T-helper 17 cell (primary cell): Measurements from ENCODE around the gene TLL2. TPM values are rescaled to one million over a fixed set of nuclear protein-coding genes. Genes with fewer than 3 reads are reported as not detected.

Source experiments
- ATAC-seq: fragments of 150-1000 bp; cut with Tn5 transposase; 2 replicates; pipeline ENCODE4 v1.10.0; 2021; ENCODE audit warnings: mild to moderate bottlenecking, moderate library complexity
- DNase-seq, 3 donors: peaks; one replicate each; pipeline versions ENCODE4 v3.0.0 to v3.0.0-alpha.2; 2020 to 2021
- H3K9me3 ChIP-seq: one replicate; pipeline ENCODE4 v1.7.0; 2013; ENCODE audit warnings: low read length, mild to moderate bottlenecking; ENCODE audit not compliant: control insufficient read depth, poor library complexity, severe bottlenecking
- H3K27ac Mint-ChIP-seq: one replicate; pipeline ENCODE4 v1.8.0; 2022; ENCODE audit warnings: mild to moderate bottlenecking, moderate library complexity, mixed read lengths
- H3K27me3 Mint-ChIP-seq: one replicate; pipeline ENCODE4 v1.8.0; 2022; ENCODE audit warnings: mixed read lengths
- H3K36me3 Mint-ChIP-seq: one replicate; pipeline ENCODE4 v1.8.0; 2022; ENCODE audit warnings: low read depth, mixed read lengths
- H3K4me1 Mint-ChIP-seq: one replicate; pipeline ENCODE4 v1.8.0; 2022; ENCODE audit warnings: mild to moderate bottlenecking, mixed read lengths
- H3K4me3 Mint-ChIP-seq: one replicate; pipeline ENCODE4 v1.8.0; 2022; ENCODE audit warnings: mild to moderate bottlenecking, moderate library complexity, mixed read lengths
- total RNA-seq, 4 donors: library from RNA in 2 of 4; stranded (reverse) in 2 of 4; gene quantifications; one replicate each; pipeline ENCODE4 v1.2.3 and lab custom pipeline; 2022 to 2026

The TLL2 gene
- total RNA-seq, 2 donors from 2014 or later, result not detected

GRCh38 chr10:96401036-96401435 lies 112.7 kb downstream of the TLL2 start:
- peaks cover 78% of the 10 kb centered on the region for H3K27me3 Mint-ChIP-seq
- no peak for DNase-seq
- H3K27ac Mint-ChIP-seq, result no peak overlapping the region

GRCh38 chr10:96400465-96400864 lies 113.3 kb downstream of the TLL2 start:
- Mint-ChIP-seq H3K27me3 (peaks cover 72% of the 10 kb centered on the region), H3K27ac (no peak overlapping the region), H3K4me3 (no peak overlapping the region), H3K4me1 (peaks cover 2% of the 10 kb centered on the region), H3K36me3 (no peaks in the 10 kb centered on the region)
- no peak for ATAC-seq
- no peak for DNase-seq
- no peaks in the 10 kb centered on the region for H3K9me3 ChIP-seq

More at GRCh38 chr10:96401036-96401435, 112.7 kb downstream of the TLL2 start:
- Mint-ChIP-seq H3K4me3 (no peak overlapping the region), H3K4me1 (peaks cover 2% of the 10 kb centered on the region), H3K36me3 (no peaks in the 10 kb centered on the region)
- ATAC-seq, result no peak
- H3K9me3 ChIP-seq, result no peaks in the 10 kb centered on the region

DNA sequence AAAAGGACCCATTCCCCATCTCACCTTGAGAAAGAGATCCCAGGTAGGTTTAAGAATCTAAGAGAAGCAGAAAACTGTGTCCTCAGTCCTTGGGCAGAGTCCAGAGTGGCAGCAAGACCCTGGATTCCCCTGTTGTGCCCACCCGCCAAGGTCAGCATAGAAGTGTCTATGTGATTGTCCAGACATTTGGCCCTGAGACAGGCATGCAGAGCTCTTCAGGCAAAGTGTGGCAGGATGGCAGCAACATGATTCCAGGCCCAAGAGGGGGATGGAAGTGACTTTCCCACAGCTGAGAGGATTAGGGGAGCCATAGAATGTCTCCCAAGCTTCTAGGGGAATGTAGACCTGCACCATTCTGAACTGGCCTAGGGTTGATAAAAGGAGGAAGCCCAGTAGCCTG lies 115.8 kb downstream of the TLL2 start:
- ATAC-seq (no peak), DNase-seq (no peak)
- no peaks in the 10 kb centered on the region for H3K9me3 ChIP-seq
- no peak overlapping the region for H3K4me3 Mint-ChIP-seq
- no peak overlapping the region for H3K27ac Mint-ChIP-seq
- peaks cover 2% of the 10 kb centered on the region for H3K4me1 Mint-ChIP-seq
- H3K27me3 Mint-ChIP-seq, result peaks cover 65% of the 10 kb centered on the region
- H3K36me3 Mint-ChIP-seq, result no peaks in the 10 kb centered on the region

GRCh38 chr10:96395931-96396877 lies 117.5 kb downstream of the TLL2 start:
- ATAC-seq (peak; percentile 85), DNase-seq (peak in 1 of 3 donors; percentile 25)
- Mint-ChIP-seq H3K27ac (no peak overlapping the region), H3K36me3 (no peaks in the 10 kb centered on the region), H3K4me3 (no peak overlapping the region), H3K27me3 (peaks cover 53% of the 10 kb centered on the region), H3K4me1 (peaks cover 2% of the 10 kb centered on the region)
- no peaks in the 10 kb centered on the region for H3K9me3 ChIP-seq

DNA sequence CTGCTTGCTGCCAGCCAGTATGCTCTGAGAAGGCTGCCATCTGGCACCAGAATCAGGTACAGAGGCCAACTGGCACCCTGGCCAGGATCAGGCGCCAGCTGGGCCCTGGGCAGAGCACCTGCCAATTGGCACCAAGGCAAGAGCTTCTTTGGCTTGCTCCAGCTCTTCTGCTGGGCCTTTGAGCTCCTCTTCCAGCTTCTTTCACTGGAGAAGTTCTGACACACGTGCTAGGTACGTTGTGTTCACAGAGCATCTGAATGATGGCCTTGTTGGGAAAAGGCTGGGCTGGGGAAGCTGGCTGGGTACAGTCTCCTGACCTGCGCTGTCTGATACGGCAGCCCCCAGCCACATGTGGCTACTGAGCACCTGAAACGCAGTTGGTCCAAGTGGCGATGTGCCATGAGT lies 123.3 kb downstream of the TLL2 start:
- ATAC-seq (no peak), DNase-seq (no peak)
- peaks cover 54% of the 10 kb centered on the region for H3K27me3 Mint-ChIP-seq
- no peak overlapping the region for H3K27ac Mint-ChIP-seq
- H3K9me3 ChIP-seq, result no peaks in the 10 kb centered on the region
- no peaks in the 10 kb centered on the region for H3K36me3 Mint-ChIP-seq
- H3K4me3 Mint-ChIP-seq, result no peak overlapping the region
- H3K4me1 Mint-ChIP-seq, result no peaks in the 10 kb centered on the region

GRCh38 chr10:96389785-96390184 lies 123.9 kb downstream of the TLL2 start:
- no peak for DNase-seq
- Mint-ChIP-seq H3K36me3 (peaks cover 2% of the 10 kb centered on the region), H3K27ac (no peak overlapping the region), H3K27me3 (peaks cover 54% of the 10 kb centered on the region), H3K4me1 (no peaks in the 10 kb centered on the region), H3K4me3 (no peak overlapping the region)
- no peak for ATAC-seq
- no peaks in the 10 kb centered on the region for H3K9me3 ChIP-seq

- Mint-ChIP-seq H3K27ac (no peak overlapping the region), H3K27me3 (peaks cover 54% of the 10 kb centered on the region), H3K36me3 (peaks cover 6% of the 10 kb centered on the region), H3K4me3 (no peak overlapping the region), H3K4me1 (no peaks in the 10 kb centered on the region)
- H3K9me3 ChIP-seq, result no peaks in the 10 kb centered on the region
- ATAC-seq (no peak), DNase-seq (no peak)
Measured at GRCh38 chr10:96387601-96388000, 126.1 kb downstream of the TLL2 start.

GRCh38 chr10:96387161-96387560 lies 126.6 kb downstream of the TLL2 start:
- H3K27ac Mint-ChIP-seq, result no peak overlapping the region

GRCh38 chr10:96384506-96384905 lies 129.2 kb downstream of the TLL2 start:
- peaks cover 11% of the 10 kb centered on the region for H3K36me3 Mint-ChIP-seq
- H3K4me3 Mint-ChIP-seq, result no peak overlapping the region
- peaks cover 50% of the 10 kb centered on the region for H3K27me3 Mint-ChIP-seq
- no peak for ATAC-seq
- no peak for DNase-seq
- H3K9me3 ChIP-seq, result no peaks in the 10 kb centered on the region
- H3K4me1 Mint-ChIP-seq, result no peaks in the 10 kb centered on the region
- no peak overlapping the region for H3K27ac Mint-ChIP-seq

More at GRCh38 chr10:96387161-96387560, 126.6 kb downstream of the TLL2 start:
- Mint-ChIP-seq H3K4me1 (no peaks in the 10 kb centered on the region), H3K4me3 (no peak overlapping the region), H3K36me3 (peaks cover 7% of the 10 kb centered on the region), H3K27me3 (peaks cover 53% of the 10 kb centered on the region)
- H3K9me3 ChIP-seq, result no peaks in the 10 kb centered on the region
- no peak for DNase-seq
- ATAC-seq, result no peak

- Mint-ChIP-seq H3K27me3 (peaks cover 40% of the 10 kb centered on the region), H3K4me3 (no peak overlapping the region), H3K36me3 (peaks cover 11% of the 10 kb centered on the region), H3K4me1 (peaks cover 2% of the 10 kb centered on the region), H3K27ac (no peak overlapping the region)
- no peaks in the 10 kb centered on the region for H3K9me3 ChIP-seq
- ATAC-seq, result peak; percentile 33
- DNase-seq, result no peak
Measured at GRCh38 chr10:96380821-96381220, 132.9 kb downstream of the TLL2 start.

DNA sequence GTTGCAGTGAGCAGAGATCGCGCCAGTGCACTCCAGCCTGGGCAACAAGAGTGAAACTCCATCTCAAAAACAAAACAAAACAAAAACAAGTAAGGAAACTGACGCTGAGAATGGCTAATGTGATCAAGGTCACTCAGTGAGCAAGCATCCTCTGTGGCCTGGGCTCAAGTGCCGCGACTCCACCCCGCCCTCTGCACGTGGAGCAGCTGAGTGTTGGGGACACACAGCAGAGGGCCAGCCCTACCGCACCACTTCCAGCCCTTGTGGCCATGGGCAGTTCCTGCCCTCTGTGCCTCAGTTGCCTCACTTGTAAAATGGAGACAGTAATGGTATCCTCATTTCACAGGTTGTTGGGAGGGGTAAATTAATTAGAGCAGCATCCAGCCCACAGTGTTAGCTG lies 134.0 kb downstream of the TLL2 start:
- ATAC-seq (no peak), DNase-seq (no peak)
- no peaks in the 10 kb centered on the region for H3K9me3 ChIP-seq
- no peak overlapping the region for H3K27ac Mint-ChIP-seq
- peaks cover 8% of the 10 kb centered on the region for H3K36me3 Mint-ChIP-seq
- peaks cover 12% of the 10 kb centered on the region for H3K4me1 Mint-ChIP-seq
- peaks cover 42% of the 10 kb centered on the region for H3K27me3 Mint-ChIP-seq
- no peak overlapping the region for H3K4me3 Mint-ChIP-seq

- Mint-ChIP-seq H3K27me3 (peaks cover 43% of the 10 kb centered on the region), H3K36me3 (peaks cover 7% of the 10 kb centered on the region), H3K4me1 (peaks cover 18% of the 10 kb centered on the region), H3K4me3 (no peak overlapping the region), H3K27ac (no peak overlapping the region)
- H3K9me3 ChIP-seq, result no peaks in the 10 kb centered on the region
- DNase-seq, result no peak
- ATAC-seq, result no peak
Measured at GRCh38 chr10:96378741-96379140, 135.0 kb downstream of the TLL2 start.

DNA sequence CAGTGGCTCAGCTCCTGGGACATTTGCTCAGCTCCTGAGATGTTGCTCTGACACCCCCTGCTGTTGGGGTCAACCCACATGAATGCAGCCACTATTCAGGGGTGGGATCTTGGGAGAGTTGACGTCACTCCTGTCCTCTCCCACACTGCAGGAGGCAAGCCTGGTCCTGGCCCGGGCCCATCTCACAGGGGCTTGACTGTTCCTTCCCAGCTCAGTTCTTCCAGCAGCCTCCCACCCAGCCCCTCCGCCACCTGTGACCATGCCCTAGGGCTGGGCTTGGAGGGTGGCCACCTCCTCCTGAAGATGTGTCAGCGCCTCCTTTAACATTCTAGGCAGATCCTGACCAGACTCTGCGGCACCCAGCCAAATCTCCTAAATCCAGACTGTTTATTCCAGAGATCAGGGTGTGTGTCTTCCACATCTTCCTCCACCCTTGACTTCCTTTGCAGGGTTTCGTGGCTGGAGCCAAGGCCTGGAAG lies 135.9 kb downstream of the TLL2 start:
- H3K9me3 ChIP-seq, result no peaks in the 10 kb centered on the region
- H3K27me3 Mint-ChIP-seq, result peaks cover 42% of the 10 kb centered on the region
- peaks cover 7% of the 10 kb centered on the region for H3K36me3 Mint-ChIP-seq
- H3K4me1 Mint-ChIP-seq, result peaks cover 18% of the 10 kb centered on the region
- H3K27ac Mint-ChIP-seq, result no peak overlapping the region
- ATAC-seq (no peak), DNase-seq (no peak)
- no peak overlapping the region for H3K4me3 Mint-ChIP-seq

- peaks cover 18% of the 10 kb centered on the region for H3K4me1 Mint-ChIP-seq
- ATAC-seq (no peak), DNase-seq (no peak)
- H3K27ac Mint-ChIP-seq, result no peak overlapping the region
- H3K27me3 Mint-ChIP-seq, result peaks cover 44% of the 10 kb centered on the region
- no peaks in the 10 kb centered on the region for H3K9me3 ChIP-seq
- H3K4me3 Mint-ChIP-seq, result no peak overlapping the region
- H3K36me3 Mint-ChIP-seq, result peaks cover 4% of the 10 kb centered on the region
Measured at GRCh38 chr10:96376483-96376882, 137.2 kb downstream of the TLL2 start.
